Ascending aorta (tissue), 2 donors: Measurements from ENCODE around the gene ACBD4. TPM values are rescaled to one million over a fixed set of nuclear protein-coding genes. Genes with fewer than 3 reads are reported as not detected.

Experiments used
- DNase-seq, 2 donors: peaks; one replicate each; pipeline ENCODE4 v3.0.0-alpha.2; 2019; ENCODE audit warnings: low spot score in 2 of 2
- H3K27ac ChIP-seq, 2 donors: fragments of 200-600 bp; sonication (generic); one replicate each; pipeline ENCODE4 v1.5.1; 2016 to 2017; ENCODE audit warnings: mild to moderate bottlenecking in 1 of 2
- H3K27me3 ChIP-seq: fragments of 200-600 bp; sonication (generic); one replicate; pipeline ENCODE4 v1.5.1; 2017
- H3K36me3 ChIP-seq, 2 donors: fragments of 200-600 bp; sonication (generic); one replicate each; pipeline ENCODE4 v1.5.1; 2016
- H3K4me1 ChIP-seq, 2 donors: fragments of 200-600 bp; sonication (generic); one replicate each; pipeline ENCODE4 v1.5.1; 2016 to 2017; ENCODE audit warnings: mild to moderate bottlenecking in 1 of 2
- H3K4me3 ChIP-seq, 2 donors: fragments of 200-600 bp; sonication (generic); one replicate each; pipeline ENCODE4 v1.5.1; 2016 to 2017; ENCODE audit warnings: mild to moderate bottlenecking in 1 of 2
- H3K9me3 ChIP-seq, 2 donors: fragments of 200-600 bp; sonication (generic); one replicate each; pipeline ENCODE4 v1.5.1; 2016
- intact Hi-C: fragments of 100-400 bp; cut with DNase I; formaldehyde crosslinking; loops from one replicate; pipeline ENCODE4 v1.15.1; 2023
- total RNA-seq: library from RNA; depleted of rRNA; stranded (reverse); fragments of >200 nt; gene quantifications from one replicate; pipeline ENCODE4 v1.1.0, GENCODE V29; 2016
- TF ChIP-seq, protein P1 (sequence below), 3 experiments: fragments of 200-600 bp in 2 of 3; fragments of 450-650 bp in 1 of 3; sonication (generic) in 2 of 3; IDR thresholded peaks; one replicate each; pipeline ENCODE4 v1.5.1; 2016 to 2019; ENCODE audit warnings: antibody characterized with exemption in 3 of 3, mild to moderate bottlenecking in 1 of 3, moderate library complexity in 1 of 3

Gene ACBD4
- total RNA-seq, 1 donor from 2014 or later = 14.7 TPM

DNA sequence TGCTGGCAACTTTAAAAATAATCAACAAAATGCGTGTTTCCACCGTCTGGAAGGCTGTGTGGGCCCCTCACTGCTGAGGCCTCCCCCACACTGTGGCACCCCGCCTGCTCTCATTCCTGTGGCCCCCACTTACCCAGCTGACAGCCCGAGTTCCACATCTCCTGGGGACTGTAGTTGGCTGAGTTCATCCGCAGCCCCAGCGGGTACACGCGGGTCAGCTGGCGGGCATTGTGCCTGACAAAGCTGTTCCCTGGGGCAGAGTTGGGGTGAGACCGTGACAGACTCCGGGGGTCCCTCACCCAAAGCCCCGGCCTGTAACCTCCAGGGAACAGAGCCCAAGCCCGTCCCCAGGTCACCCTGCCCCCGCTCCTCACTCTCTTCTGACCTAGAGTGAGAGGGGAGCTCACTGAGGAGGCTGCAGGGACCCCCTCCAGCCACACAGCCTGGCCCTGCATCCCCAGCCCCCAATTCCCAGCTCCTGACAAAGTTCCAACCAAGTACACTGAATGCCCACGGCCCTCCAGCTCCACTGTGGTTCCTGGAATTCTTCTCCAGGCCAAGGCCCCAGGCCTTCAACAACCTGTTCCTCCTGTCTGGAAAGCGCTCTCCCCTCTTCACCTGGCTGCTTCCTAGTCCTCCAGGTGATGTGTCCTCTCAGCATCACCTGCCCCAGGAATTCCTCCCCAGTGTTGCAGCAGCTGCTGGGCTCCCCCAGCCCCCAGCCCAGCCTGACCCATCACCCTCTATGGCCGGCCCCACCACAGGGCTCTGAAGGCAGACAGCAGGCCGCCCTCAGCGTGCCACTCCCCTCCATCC, 21.2 kb upstream of the ACBD4 start:
- peak overlapping the region; percentile 81 for H3K27ac ChIP-seq
- H3K27me3 ChIP-seq = no peaks in the 10 kb centered on the region
- TF ChIP-seq, protein P1, sequence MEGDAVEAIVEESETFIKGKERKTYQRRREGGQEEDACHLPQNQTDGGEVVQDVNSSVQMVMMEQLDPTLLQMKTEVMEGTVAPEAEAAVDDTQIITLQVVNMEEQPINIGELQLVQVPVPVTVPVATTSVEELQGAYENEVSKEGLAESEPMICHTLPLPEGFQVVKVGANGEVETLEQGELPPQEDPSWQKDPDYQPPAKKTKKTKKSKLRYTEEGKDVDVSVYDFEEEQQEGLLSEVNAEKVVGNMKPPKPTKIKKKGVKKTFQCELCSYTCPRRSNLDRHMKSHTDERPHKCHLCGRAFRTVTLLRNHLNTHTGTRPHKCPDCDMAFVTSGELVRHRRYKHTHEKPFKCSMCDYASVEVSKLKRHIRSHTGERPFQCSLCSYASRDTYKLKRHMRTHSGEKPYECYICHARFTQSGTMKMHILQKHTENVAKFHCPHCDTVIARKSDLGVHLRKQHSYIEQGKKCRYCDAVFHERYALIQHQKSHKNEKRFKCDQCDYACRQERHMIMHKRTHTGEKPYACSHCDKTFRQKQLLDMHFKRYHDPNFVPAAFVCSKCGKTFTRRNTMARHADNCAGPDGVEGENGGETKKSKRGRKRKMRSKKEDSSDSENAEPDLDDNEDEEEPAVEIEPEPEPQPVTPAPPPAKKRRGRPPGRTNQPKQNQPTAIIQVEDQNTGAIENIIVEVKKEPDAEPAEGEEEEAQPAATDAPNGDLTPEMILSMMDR (IDR thresholded peaks at IDR 0.05) = no peak
- H3K9me3 ChIP-seq = no peaks in the 10 kb centered on the region
- peaks cover 55 to 72% of the 10 kb centered on the region in 2 donors for H3K36me3 ChIP-seq
- H3K4me1 ChIP-seq = peaks cover 8 to 26% of the 10 kb centered on the region in 2 donors
- DNase-seq = peak in 1 of 2 donors; percentile 61
- no peak overlapping the region for H3K4me3 ChIP-seq
- intact Hi-C loops = no loop called here

DNA sequence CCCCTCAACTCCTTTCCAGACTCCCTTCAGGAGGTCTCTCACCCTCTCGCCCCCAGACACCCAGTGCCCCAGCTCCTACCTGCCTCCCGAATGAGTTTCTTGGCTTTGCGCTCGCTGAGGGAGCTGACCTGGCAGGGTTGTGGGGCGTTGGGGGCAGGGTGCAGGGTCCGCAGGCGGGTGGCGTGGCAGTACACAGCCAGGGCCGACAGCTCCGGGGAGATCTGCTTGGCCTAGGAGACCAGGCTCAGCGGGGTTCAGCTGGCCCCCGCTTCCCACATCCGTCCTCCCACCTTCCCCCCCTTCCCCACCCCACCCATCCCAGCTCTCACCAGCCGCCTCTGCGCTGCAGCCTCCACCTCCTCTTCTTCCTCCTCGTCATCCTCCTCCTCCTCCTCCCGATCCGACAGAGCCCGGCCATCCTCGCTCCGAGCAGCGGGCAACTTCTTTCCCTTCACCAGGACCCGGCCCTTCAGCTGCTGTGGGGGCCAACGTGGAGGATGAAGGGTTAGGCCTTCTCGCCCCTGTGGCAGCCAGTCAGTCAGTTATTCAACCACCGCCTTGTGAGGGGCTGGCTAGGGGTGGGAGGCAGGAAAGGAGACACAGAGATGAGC, 20.4 kb upstream of the ACBD4 start:
- Histone ChIP-seq H3K9me3 (no peaks in the 10 kb centered on the region), H3K4me1 (peaks cover 8 to 24% of the 10 kb centered on the region in 2 donors), H3K27ac (peak overlapping the region; percentile 81), H3K27me3 (no peaks in the 10 kb centered on the region), H3K36me3 (peaks cover 61 to 80% of the 10 kb centered on the region in 2 donors), H3K4me3 (no peak overlapping the region)
- TF ChIP-seq, protein P1 (IDR thresholded peaks at IDR 0.05) = no peak
- intact Hi-C loops = no loop called here
- DNase-seq = no peak

DNA sequence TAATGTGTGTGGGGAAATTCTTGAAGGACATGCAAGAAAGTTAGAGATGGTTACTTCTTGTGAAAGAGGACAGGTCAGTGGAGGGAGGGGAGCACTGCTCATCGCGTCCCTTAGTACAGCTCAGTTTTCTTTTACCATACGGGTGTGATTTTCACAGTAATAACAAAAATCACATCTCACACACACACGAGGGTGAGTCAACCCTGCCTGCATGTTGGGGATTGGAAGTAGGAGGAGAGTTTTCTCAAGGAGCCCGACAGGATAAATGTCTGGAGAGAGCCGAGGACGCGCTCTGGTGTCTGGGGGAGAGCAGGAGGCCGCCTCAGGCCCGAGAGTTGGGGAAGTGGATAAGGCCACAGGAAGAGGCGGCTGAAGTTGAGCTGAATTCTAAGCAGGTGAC, 19.6 kb upstream of the ACBD4 start:
- TF ChIP-seq, protein P1 (IDR thresholded peaks at IDR 0.05) = no peak
- Histone ChIP-seq H3K27ac (peak overlapping the region; percentile 41 to 81), H3K36me3 (peaks cover 68 to 88% of the 10 kb centered on the region in 2 donors)

DNA sequence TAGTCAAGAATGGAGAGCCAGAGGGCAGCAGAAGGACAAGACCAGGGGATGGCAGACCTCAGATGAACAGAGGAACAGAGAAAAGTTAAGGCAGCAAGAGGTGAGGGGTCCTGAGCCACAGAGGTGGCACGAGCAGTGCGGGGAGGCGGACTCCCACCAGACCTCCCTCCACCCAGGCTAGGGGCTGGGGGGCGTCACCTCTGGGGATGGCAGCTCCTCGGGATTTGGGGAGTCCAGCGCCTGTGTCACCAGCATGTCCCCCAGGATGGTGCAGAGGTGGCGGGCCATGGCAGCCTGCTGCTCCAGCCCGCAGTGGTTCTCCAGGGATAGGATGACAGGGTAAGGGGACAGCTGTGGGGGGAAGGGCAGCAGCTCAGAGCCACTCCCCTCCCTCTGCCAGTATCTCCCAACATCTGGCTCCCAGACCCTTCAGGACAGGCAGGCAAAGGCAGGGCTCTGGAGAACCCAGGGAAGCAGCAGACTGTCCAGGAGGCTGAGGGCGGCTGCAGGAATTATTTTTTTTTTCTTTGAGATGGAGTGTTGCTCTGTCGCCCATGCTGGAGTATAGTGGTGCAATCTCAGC, 19.0 kb upstream of the ACBD4 start:
- Histone ChIP-seq H3K36me3 (peaks cover 68 to 90% of the 10 kb centered on the region in 2 donors), H3K27ac (peak overlapping the region; percentile 41 to 81)

More for the DNA sequence above, 19.6 kb upstream of the ACBD4 start:
- DNase-seq = no peak
- Histone ChIP-seq H3K9me3 (no peaks in the 10 kb centered on the region), H3K4me1 (peaks cover 3 to 17% of the 10 kb centered on the region in 2 donors), H3K27me3 (no peaks in the 10 kb centered on the region), H3K4me3 (no peak overlapping the region)
- intact Hi-C loops = no loop called here

DNA sequence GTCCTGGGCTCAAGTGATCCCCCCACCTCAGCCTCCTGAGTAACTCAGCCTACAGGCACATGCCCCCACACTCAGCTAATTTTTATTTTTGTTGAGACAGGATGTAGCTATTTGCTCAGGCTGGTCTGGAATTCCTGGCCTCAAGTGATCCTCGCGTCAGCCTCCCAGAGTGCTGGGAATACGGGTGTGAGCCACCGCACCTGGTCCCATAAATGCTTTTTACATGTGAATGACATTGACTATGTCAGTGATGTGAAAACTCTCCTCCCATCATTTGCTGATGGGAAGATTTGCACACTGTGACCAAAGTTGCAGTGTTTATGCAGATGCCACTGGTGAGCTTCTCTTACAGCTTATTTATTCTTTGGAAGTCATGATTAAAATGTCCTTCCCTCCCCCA, 18.2 kb upstream of the ACBD4 start:
- H3K27me3 ChIP-seq = no peaks in the 10 kb centered on the region
- intact Hi-C loops = no loop called here
- DNase-seq = no peak
- no peak overlapping the region for H3K4me3 ChIP-seq
- H3K36me3 ChIP-seq = peaks cover 67 to 85% of the 10 kb centered on the region in 2 donors
- TF ChIP-seq, protein P1 (IDR thresholded peaks at IDR 0.05) = no peak
- H3K27ac ChIP-seq = no peak overlapping the region
- H3K4me1 ChIP-seq = peaks cover 5 to 9% of the 10 kb centered on the region in 2 donors
- no peaks in the 10 kb centered on the region for H3K9me3 ChIP-seq

More for the DNA sequence above, 19.0 kb upstream of the ACBD4 start:
- no peaks in the 10 kb centered on the region for H3K27me3 ChIP-seq
- intact Hi-C loops = no loop called here
- H3K4me3 ChIP-seq = no peak overlapping the region
- peaks cover 0 to 10% of the 10 kb centered on the region in 2 donors for H3K4me1 ChIP-seq
- no peak for DNase-seq
- TF ChIP-seq, protein P1 (IDR thresholded peaks at IDR 0.05) = no peak
- no peaks in the 10 kb centered on the region for H3K9me3 ChIP-seq
